Diencephalon (tissue), 1 donor: Measurements from ENCODE around the gene BUD23. TPM values are rescaled to one million over a fixed set of nuclear protein-coding genes. Genes with fewer than 3 reads are reported as not detected.

Experiments
- small RNA-seq: library from RNA; depleted of rRNA; stranded (forward); fragments of <200 nt; gene quantifications from one replicate; pipeline ENCODE3, GENCODE V24; 2014
- total RNA-seq: library from RNA; depleted of rRNA; stranded (reverse); fragments of >200 nt; gene quantifications from one replicate; pipeline ENCODE4 v1.2.3, GENCODE V29; 2014

BUD23 gene, protein sequence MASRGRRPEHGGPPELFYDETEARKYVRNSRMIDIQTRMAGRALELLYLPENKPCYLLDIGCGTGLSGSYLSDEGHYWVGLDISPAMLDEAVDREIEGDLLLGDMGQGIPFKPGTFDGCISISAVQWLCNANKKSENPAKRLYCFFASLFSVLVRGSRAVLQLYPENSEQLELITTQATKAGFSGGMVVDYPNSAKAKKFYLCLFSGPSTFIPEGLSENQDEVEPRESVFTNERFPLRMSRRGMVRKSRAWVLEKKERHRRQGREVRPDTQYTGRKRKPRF
- 36.7 TPM for total RNA-seq

DNA sequence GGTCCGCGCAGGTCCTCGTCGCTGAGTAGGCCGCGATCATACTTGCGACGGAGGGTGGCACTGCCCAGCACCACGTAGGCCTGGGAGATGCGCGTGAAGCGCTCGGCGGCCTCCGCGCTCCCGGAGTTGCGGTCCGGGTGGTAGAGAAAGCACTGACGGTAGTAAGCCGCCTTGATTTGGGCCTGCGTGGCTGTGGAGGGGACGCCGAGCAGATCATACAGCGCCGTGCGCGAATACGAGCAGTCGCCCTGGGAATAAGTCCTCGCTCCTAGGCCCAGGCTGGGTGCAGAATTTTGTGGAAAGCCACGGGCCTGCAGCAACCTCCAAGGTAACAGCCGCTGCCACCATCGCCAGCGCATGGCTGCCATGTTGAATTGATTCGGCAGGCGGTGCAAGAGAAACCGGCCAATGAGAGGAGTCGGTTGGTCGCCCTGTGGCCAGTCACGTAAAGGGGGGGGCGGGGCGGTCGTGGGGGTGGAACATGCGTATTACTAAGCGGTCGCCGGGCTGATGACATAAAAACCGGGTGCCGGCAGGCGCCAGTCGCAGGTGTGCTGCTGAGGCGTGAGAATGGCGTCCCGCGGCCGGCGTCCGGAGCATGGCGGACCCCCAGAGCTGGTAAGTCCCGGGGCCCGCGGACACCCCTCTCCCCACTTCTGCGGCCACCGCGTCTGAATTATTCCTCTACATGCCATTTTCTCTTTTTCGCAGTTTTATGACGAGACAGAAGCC, at the start of gene BUD23, which contains the start of gene DNAJC30:
TSS of gene BUD23 (plus strand) at position 542 of the 732 bp plus-strand sequence. CDS start at position 571, 29 bp downstream.
TSS of gene DNAJC30 (minus strand) at position 398 of the 732 bp plus-strand sequence. CDS start at position 368, 30 bp downstream.

DNA sequence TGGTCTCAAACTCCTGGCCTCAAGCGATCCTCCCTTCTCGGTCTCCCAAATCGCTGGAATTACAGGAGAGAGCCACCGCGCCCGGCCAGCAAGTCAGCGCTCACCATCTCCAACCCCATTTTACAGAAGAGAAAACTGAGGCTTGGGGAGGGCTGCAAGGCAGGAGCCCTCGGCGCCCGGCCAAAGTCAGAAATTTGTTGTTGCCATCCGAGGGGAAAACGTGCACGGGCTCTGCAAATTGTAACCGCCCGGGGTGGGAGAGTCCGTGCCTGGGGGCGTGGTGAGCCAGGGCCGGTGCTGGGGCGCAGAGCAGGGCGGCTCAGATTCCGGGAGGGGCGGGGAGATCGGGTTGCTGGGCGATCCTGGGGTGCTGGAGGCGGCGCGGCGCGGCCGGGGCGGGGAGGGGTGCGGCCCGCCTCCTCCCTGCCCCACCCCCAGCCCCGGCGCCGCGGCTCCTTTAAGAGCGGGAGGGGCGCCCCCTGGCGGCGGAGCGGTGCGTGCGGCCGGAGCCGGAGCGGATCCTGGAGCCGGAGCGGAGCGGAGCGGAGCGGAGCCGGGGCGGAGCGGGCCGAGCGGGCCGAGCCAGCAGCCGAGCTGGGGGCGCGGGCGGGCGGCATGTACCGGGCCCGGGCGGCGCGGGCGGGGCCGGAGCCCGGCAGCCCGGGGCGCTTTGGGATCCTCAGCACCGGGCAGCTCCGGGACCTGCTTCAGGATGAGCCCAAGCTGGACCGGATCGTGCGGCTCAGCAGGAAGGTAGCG, 15.9 kb upstream of the BUD23 start, which contains the start of gene VPS37D:
TSS of gene VPS37D (plus strand) at position 488 of the 759 bp plus-strand sequence. CDS start at position 616, 128 bp downstream.

DNA sequence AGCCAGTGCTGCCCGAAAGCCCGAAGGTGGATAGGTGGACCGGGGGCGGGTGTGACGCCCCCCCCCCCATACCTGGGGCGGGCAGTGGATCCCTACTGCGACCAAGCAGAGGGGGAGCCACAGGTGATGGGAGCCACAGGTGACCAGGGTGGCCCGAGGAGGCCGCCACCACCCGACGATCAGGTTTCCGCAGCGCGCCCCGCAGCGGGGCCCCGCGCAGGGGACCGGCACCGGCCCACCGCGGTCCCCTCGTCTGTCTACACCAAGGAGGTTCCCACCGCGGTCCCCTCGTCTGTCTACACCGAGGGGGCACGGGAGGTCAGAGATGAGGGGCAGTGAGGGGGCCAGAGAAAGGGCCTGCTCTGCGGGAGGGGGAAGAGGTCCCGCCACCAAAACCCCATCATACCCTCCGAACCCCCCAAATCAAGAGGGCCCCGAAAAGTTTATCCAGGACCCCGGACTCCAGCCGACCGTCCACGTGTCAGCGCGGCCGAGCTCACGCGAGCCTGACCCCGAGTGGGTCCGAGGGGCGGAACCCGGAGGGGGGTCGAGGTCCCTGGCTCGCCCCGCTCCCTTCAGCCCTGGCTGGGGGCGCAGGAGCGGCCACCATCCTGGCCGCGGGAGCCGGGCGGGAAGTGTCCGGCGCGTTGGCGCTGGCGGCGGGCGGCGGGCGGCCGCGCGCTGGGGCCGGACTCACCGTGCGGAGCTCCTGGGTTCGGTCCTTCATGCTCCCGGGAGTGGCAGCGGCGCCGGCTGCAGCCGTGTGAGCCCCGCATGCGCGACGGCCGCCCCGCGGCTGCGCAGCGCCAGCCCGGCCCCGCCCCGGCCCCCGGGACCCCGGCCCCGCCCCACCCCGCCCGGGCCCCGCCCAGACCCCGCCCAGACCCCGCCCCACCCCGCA, 35.8 kb downstream of the BUD23 start, which contains the start of gene STX1A:
TSS of gene STX1A (minus strand) at position 765 of the 901 bp plus-strand sequence. CDS start at position 727, 38 bp downstream.

DNA sequence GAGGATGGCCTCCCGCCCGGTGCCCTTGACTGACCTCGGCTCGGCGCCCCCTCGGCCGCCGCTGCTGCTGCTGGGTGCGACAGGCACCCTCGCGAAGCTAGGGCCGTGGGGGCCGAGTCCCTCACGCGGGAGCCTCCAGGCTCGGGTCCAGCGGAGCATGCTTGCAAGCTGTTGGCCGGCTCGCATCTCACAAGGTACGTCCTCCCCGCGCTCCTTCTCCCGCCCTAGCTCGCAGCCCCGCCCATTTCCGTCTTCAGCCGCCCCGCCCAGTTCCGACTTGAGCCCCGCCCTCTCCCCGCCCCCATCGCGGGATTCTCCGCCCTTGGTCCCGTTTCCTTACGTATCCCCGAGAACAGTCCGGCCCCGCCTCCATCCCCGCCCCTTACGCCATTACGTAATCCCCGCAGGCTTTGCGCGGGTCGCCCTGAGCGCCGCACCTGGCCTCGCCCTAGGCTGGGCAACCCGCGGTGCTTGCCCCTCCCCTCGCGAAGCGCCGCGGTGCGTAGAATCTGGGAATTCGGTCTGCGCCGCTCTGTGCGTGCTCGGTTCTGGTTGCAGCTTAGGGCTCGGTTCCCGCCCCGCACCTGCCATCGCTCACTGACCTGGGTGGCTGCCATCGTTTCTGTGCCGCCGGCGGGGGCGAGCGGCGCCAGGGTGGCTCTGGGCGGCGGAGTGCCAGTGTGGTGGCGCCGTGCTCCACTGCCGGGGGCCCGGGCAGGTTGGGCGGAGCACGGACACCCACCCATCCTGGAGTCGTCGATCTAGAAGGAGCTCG, 55.4 kb downstream of the BUD23 start, which contains the start of gene ABHD11:
TSS of gene ABHD11 (minus strand) at position 191 of the 775 bp plus-strand sequence. CDS start at position 159, 32 bp downstream.

Small RNA genes lying within 50 kb of the gene (small RNA-seq; reads per million reads assigned to genes)
- 0.18 reads per million for gene MIR4284
- gene RN7SL265P, result not detected

Other genes starting within 250 kb of the BUD23 start
- gene FZD9, start 249.8 kb upstream of the BUD23 start, total RNA-seq, result 5.1 TPM
- gene BAZ1B, start 161.3 kb upstream of the BUD23 start, total RNA-seq, result 52.1 TPM
- gene BCL7B, start 125.9 kb upstream of the BUD23 start, total RNA-seq, result 11.1 TPM
- 40.6 TPM for gene TBL2, start 105.0 kb upstream of the BUD23 start, total RNA-seq
- 0.69 TPM for gene MLXIPL, start 59.1 kb upstream of the BUD23 start, total RNA-seq
- 24.0 TPM for gene VPS37D, start 15.8 kb upstream of the BUD23 start, total RNA-seq
- 3.5 TPM for gene DNAJC30, start 144 bp upstream of the BUD23 start, total RNA-seq
- gene STX1A, start 36.1 kb downstream of the BUD23 start, total RNA-seq, result 68.0 TPM
- gene ABHD11, start 55.2 kb downstream of the BUD23 start, total RNA-seq, result 11.5 TPM
- 0.69 TPM for gene CLDN3, start 86.7 kb downstream of the BUD23 start, total RNA-seq
- 0.69 TPM for gene CLDN4, start 147.4 kb downstream of the BUD23 start, total RNA-seq
- gene METTL27, start 158.9 kb downstream of the BUD23 start, total RNA-seq, result 0.46 TPM
- not detected for gene TMEM270, start 177.6 kb downstream of the BUD23 start, total RNA-seq